Left renal pelvis (tissue), 4 donors: ENCODE data around the gene CFAP77. TPM values are rescaled to one million over a fixed set of nuclear protein-coding genes. Genes with fewer than 3 reads are reported as not detected.

ENCODE experiments used
- DNase-seq, 4 donors: peaks; one replicate each; pipeline ENCODE4 v3.0.0-alpha.2; 2013; ENCODE audit warnings: low read depth in 4 of 4, low spot score in 3 of 4
- polyA plus RNA-seq, 4 donors: library from polyadenylated mRNA; unstranded; fragments of 120-200 nt; gene quantifications; one replicate each; pipeline ENCODE4 v1.2.1, GENCODE V29; 2013; ENCODE audit not compliant: insufficient read length in 4 of 4

CFAP77 gene
- polyA plus RNA-seq, 4 donors = 0.19 to 1.3 (median 1.1) TPM

DNA sequence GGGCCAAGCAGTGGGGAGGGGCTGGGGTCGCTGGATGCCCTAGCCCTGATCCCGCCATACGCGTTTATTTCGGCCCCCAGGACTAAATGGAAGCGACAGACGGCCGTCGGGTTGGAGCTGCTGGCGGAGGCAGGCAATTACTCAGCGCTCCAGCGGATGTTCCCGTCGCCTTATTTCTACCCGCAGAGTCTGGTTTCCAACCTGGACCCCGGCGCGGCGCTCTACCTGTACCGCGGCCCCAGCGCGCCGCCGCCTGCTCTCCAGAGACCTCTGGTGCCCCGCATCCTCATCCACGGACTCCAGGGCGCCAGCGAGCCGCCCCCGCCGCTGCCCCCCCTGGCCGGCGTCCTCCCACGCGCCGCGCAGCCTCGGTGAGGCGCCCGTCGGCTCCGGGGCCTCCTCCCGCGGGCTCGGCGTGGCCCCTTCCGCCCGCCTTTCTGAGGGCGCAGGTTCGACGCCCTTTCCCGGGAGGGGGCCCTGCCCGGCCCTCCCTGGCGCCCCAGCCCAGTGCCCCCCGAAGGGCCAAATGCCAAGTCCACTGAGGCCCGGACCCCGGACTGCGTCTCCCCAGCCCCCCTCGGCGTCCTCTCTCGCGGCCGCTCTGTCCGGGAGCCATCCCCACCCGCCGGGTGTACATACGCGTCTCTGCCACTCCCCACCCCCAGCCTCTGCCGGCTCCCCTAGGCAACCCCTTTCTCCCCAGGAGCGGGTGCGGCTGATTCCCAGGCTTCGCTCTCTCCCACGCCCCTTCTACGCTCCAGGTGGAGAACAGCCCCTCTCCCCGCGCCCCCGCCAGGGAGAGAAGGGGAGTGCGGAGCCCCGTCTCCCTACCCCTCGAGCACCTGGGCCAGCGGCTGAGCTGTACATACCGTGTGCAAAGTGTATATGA is 179.4 kb downstream of the CFAP77 start:
- no peak for DNase-seq

- DNase-seq = no peak
Measured at GRCh38 chr9:132590037-132590317, 180.0 kb downstream of the CFAP77 start.

DNA sequence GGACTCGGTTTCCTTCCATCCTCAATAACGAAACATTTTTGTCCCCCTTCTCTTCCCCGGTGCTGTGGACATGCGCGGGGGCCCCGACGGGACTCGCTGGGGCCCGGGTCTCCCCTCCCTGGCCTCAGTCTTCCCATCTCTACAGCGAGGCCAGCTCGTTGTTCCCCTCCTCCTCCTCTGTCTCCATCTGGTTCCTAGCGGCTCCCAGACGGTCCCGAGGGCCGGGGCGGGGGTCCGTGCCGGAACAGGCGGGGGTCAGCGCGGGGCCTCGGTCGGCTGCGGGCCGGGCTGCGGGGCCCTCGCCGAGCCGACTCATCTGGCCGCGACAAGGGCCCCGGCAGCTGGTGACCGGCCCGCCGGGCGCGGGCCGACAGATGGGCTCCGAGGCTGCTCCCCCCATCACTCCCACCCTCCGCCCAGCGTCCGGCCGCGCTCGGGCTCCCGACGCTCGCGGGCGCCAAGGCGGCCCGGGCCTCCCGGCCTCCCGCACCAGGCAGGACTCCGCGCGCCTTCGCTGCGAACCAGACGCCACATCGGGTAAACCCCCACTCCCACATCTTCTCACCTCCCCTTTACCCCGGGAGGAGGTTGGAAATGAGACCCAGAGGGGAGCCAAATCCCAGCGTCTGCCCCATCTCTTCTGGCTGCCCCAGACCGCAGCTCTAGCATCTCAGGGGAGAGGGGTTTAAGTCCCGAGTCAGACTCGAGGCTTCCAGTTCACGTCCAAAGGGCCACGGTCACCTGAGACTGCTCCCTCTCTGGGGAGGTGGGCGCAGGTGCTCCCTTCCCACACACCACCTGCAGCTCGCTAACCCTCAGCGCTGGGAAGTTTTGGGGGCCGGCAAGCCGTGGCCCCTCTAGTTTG is 180.5 kb downstream of the CFAP77 start:
- no peak for DNase-seq

GRCh38 chr9:132591244-132591643 is 181.2 kb downstream of the CFAP77 start:
- no peak for DNase-seq

- DNase-seq = no peak
Measured at GRCh38 chr9:132591751-132592314, 181.8 kb downstream of the CFAP77 start.

DNA sequence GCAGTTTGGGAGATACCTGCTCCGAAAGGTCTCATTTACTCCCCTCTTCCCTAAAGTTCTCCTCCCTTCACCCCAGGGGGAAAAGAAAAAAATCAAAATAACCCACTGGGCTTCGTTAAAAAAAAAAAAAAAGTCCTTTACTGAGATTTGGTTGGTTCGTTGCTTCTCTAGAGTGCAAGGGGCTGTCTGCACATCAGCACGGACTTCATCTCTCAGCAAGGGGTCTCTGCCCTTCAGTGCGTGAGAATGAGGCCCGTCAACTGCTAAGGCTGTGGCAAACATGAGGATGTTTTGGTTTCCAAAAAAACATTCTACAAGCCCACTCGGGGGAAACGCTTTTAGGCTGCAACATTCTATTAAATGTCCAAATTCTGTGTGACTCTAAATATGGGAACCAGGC is 182.4 kb downstream of the CFAP77 start:
- DNase-seq = no peak

DNA sequence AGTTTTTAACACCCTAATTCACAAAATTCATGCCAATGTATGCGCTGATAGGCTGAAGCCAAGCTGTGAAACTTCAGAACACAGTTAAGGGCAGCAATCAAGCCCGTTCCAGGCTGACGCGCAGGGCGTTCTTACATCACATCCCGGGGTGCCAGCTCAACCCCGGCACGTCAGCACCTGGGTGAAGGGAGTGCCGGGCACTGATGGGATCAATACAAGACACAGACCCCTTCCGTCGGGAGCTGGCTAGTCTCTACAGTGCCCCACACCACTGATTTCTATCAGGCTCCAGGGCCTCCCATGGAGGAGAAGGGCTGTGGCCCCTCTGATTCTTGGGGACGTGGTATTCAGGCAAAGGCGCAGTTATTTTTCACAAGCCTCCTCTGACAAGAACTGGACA is 184.4 kb downstream of the CFAP77 start:
- DNase-seq = no peak

DNA sequence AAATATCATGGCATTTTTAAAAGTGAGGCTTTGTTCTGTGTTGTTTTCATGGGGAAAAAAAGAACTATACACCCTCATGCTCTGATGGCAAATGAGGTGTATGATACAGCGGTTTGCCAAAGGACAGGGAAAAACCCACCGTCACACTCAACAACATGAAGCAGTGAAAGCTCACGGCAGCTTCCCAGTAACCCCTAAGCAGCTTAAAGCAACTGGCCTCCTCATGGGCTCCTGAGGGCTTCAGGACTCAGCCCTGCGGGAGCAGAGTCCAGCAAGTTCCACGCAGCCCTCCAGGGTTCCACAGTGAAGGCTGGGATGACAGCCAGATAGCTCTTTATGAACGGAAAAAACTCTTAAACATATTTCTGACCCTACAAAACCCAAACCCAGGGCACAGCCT is 185.3 kb downstream of the CFAP77 start:
- no peak for DNase-seq

- no peak for DNase-seq
Measured at GRCh38 chr9:132596200-132596599, 186.2 kb downstream of the CFAP77 start.

- DNase-seq = no peak
Measured at GRCh38 chr9:132597073-132597775, 187.2 kb downstream of the CFAP77 start.

DNA sequence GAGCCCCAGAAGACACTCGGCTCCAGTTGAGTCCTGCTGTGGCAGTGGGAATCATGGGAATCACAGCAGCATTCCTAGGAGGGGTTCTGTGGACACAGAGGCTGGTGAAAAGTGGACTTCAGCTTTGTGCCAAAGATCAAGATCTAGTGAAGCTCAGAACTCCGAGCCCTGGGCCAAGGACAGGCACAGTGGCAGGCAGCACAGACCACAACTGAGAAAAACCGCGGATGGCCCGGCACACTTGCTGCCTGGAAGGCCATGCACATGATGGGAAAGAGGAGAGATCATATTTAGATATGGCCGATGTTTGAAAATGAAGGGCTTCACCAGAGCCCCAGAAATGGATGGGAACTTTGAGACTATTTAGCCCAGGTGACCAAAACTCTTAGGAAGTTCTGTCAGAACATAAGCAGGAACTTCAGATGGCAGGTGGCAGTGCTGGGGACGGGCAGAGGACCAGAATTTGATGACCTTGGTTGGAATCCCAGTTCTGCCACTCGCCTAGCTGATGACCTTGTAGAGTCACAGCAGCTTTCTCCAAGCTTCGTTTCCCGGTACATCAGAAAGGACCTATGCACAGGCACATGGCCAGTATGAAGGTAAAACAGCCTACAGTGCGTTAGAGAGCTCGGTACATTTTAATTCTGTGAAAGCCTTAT is 190.4 kb downstream of the CFAP77 start:
- DNase-seq = no peak

DNA sequence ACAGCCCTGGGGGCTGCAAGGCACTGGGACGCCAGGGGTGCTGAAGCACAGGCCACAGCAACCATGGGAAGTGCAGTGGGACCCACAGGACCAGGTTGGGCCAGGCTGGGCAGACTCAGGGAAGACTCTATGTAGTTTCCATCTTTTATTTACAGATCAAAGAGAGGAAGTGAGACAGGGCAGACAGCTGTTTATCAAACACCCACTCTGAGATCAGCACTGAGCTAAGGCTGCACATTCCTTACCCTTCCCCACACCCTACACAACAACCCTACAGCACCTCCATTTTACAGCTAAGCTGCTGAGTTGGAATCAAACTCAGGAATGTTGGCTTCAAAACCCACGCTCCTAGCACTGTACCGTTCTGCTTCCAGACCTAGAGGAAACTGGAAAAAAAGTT is 192.2 kb downstream of the CFAP77 start:
- DNase-seq = no peak

DNA sequence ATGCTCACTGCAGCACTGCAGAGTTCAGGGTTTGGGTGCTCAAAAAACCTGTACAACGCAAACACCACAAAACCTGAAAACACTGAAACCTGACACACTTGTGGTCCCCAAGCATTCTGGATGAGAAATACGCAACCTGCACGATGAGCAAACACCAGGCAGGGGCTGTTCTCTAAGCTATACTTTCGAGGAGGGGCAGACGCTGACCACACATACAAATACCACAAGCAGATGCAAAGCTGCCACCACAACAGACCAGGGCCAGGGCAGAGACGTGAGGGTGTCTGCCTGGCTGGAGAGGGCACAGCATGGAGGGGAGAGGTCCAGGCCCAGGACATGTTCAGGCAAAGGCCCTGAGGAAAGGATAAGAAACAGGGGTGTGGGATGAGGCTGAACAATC is 195.4 kb downstream of the CFAP77 start:
- no peak for DNase-seq

DNA sequence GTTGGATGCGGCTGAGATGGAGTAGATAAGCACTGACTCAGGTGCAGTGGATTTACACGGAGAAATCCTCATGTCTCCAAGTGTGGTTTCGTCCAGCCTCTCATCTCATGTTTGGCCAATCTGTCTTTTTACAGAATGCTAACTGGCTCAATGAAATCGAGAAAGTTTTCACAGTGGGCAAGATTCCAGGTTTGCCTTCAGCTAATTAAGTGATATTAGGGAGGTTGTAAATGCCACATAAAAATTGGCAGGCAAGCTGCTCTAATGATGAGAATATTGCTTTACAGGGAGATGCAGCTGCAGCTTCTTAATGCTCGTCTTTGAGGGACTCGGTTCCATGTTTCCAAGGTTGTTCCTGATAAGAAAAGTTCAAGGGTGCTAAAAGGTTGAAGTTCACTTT is 196.1 kb downstream of the CFAP77 start:
- no peak for DNase-seq

DNA sequence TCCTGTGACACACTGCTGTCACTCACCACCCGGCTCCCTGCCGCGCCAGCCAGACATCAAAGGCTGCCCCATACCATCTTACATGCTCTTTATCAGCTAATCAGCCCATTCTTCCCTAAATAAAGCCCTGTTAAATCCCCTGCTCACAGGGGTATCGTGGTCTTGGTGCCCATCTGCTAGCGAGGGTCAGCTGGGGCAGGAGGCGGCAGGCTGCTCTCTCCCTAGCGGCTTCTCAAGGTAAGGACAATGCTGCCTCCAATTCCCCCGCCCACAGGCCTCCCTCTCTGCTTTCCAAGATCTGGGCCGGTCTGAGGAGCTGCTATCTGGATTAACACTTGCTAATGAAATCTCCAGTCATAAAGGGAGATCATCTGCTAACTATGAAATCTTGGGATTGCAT is 199.2 kb downstream of the CFAP77 start:
- DNase-seq = no peak

DNA sequence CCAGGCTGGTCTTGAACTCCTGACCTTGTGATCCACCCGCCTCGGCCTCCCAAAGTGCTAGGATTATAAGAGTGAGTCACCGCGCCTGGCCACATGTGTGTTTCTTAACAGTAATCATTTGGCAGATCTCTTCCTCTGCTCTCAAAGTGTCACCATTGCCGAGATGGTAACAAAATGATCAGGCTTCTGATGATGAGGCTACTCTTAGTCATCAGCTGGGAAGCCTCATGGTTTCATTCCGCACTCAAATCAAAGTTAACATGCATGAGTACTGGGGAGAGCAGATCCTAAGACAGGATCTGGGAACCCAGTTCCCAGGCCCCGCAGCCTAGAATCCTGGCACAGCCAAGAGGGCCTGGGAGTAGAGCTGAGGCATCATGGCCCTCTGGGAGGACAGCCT is 199.8 kb downstream of the CFAP77 start:
- DNase-seq = no peak

DNA sequence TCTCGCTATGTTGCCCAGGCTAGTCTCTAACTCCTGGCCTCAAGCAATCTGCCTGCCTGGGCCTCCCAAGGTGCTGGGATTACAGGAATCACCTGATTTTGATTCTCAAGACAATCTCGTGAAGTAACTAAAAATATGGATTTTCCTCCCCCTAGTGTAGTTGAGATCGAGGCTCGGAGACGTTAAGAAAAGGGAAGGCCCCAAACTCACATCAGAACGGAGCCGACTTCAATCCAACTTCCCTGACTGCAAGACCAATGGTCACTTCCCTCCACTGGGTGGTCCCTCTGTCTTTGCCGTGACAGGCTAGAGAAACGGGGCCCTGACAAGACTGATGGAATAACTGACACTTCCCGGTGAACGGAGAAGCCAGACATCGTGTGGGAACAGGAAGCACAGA is 200.7 kb downstream of the CFAP77 start:
- no peak for DNase-seq

DNA sequence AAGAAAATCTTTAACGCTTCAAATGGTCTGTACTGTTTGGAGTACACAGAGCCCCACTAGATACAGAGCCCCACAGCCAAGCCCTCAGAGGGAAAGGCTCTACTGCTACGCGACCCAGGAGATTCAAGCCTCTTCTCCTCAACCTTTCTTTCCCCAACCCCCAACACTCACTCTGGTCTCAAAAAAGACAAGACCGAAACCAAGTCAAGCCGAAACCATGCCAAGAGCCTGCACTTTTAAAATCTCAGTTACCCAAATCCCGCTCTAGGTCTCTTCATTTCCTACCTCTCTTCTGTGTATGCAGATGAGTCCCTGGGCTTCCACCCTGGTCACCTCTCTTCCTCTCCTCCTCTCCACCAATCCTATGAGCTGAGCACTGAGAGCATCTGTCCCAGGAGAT is 204.3 kb downstream of the CFAP77 start:
- DNase-seq = no peak

GRCh38 chr9:132615774-132616173 is 205.8 kb downstream of the CFAP77 start:
- DNase-seq = no peak

DNA sequence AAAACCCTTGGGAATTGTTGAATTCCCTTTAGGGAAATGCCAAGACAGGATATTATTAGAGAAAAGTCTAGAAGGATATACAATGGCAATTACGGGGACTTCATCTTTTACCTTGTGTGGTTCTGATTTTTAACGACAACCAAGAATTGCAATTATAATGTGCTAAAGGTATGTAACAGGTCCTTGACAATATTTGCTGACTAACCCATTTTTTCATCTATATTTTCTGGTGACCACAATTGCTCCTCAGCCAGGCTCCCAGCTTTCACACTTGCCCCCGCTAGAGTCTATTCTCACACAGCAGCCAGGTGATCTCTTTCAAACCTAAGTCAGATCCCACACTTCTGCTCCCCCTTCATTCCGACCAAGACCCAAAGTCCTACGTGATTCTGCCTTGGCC is 206.7 kb downstream of the CFAP77 start:
- DNase-seq = no peak

DNA sequence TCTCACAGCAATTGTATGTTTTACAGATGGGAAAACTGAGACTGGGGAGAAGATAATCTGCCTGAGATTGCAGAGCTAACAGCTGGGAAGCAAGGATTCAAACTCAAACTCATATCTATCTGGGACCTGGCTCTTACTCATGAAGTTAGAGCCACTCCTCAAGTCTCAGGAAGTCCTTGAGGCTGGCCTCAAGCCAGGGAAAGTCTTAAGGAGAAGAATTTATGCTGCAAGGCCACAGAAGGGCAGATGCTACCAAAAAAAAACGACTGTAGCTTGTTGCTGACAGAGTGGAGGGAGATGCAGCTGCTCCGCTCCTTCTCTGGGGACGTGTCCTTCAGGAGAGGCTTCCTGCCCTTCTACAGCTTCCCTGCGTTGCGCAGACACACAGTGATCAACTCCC is 212.1 kb downstream of the CFAP77 start:
- peak; percentile 7 to 22 (median 8) for DNase-seq
